HG03442 (cell line): ENCODE results near the gene MYH14.

ENCODE experiments used
- ATAC-seq: cut with Tn5 transposase; IDR thresholded peaks from one replicate; pipeline ENCODE4 v1.9.1; 2021; ENCODE audit warnings: mild to moderate bottlenecking, moderate library complexity; ENCODE audit not compliant: unreplicated experiment

MYH14 gene

GRCh38 chr19:50287331-50287730 lies 83.9 kb downstream of the MYH14 start:
- ATAC-seq = no peak

GRCh38 chr19:50288954-50289353 lies 85.5 kb downstream of the MYH14 start:
- ATAC-seq = no peak

GRCh38 chr19:50290011-50290410 lies 86.6 kb downstream of the MYH14 start:
- ATAC-seq = no peak

- ATAC-seq = no peak
Measured at GRCh38 chr19:50290775-50291174, 87.4 kb downstream of the MYH14 start.

GRCh38 chr19:50292216-50292827 lies 88.9 kb downstream of the MYH14 start:
- ATAC-seq = no peak

- ATAC-seq = no peak
Measured at GRCh38 chr19:50293263-50294004, 90.0 kb downstream of the MYH14 start.

GRCh38 chr19:50300051-50300450 lies 96.6 kb downstream of the MYH14 start:
- ATAC-seq = no peak

- no peak for ATAC-seq
Measured at GRCh38 chr19:50300814-50301606, 97.6 kb downstream of the MYH14 start.

GRCh38 chr19:50301607-50301971 lies 98.2 kb downstream of the MYH14 start:
- ATAC-seq = no peak

GRCh38 chr19:50303558-50303957 lies 100.1 kb downstream of the MYH14 start:
- ATAC-seq = no peak

- no peak for ATAC-seq
Measured at GRCh38 chr19:50308991-50309390, 105.6 kb downstream of the MYH14 start.

GRCh38 chr19:50309396-50310125 lies 106.1 kb downstream of the MYH14 start:
- no peak for ATAC-seq

- ATAC-seq = no peak
Measured at GRCh38 chr19:50310759-50311465, 107.5 kb downstream of the MYH14 start.

- no peak for ATAC-seq
Measured at GRCh38 chr19:50311723-50312635, 108.6 kb downstream of the MYH14 start.

GRCh38 chr19:50312967-50313811 lies 109.8 kb downstream of the MYH14 start:
- no peak for ATAC-seq

- no peak for ATAC-seq
Measured at GRCh38 chr19:50313812-50314536, 110.6 kb downstream of the MYH14 start.

- no peak for ATAC-seq
Measured at GRCh38 chr19:50314724-50315708, 111.6 kb downstream of the MYH14 start.
